ENCODE data around the gene SOCS7. TPM values are rescaled to one million over a fixed set of nuclear protein-coding genes. Genes with fewer than 3 reads are reported as not detected.

Gene SOCS7
- total RNA-seq, 1 donor from 2014 or later, result 33.6 TPM

GRCh38 chr17:38322897-38323296, 28.7 kb upstream of the SOCS7 start:
- no peaks in the 10 kb centered on the region for H3K9me3 Mint-ChIP-seq
- peaks cover 20% of the 10 kb centered on the region for H3K4me1 Mint-ChIP-seq
- no peak for DNase-seq (ENCODE audit: low spot score in 2 of 2, unreplicated experiment in 2 of 2)
- no peak overlapping the region for H3K4me3 Mint-ChIP-seq
- H3K27me3 Mint-ChIP-seq (ENCODE audit: low read depth), result no peaks in the 10 kb centered on the region
- no peak overlapping the region for H3K27ac Mint-ChIP-seq
- TF ChIP-seq CTCF (IDR thresholded peaks at IDR 0.05; ENCODE audit: unreplicated experiment), result no peak
- peaks cover 11% of the 10 kb centered on the region for H3K36me3 Mint-ChIP-seq

GRCh38 chr17:38324141-38324697, 27.4 kb upstream of the SOCS7 start:
- no peak for TF ChIP-seq CTCF (IDR thresholded peaks at IDR 0.05; ENCODE audit: unreplicated experiment)
- Mint-ChIP-seq H3K4me1 (peaks cover 20% of the 10 kb centered on the region), H3K9me3 (no peaks in the 10 kb centered on the region), H3K4me3 (no peak overlapping the region), H3K27ac (no peak overlapping the region), H3K27me3 (ENCODE audit: low read depth) (peaks cover 2% of the 10 kb centered on the region), H3K36me3 (peaks cover 8% of the 10 kb centered on the region)
- no peak for DNase-seq (ENCODE audit: low spot score in 2 of 2, unreplicated experiment in 2 of 2)

- Mint-ChIP-seq H3K4me1 (peaks cover 20% of the 10 kb centered on the region), H3K27me3 (ENCODE audit: low read depth) (peaks cover 2% of the 10 kb centered on the region), H3K36me3 (peaks cover 6% of the 10 kb centered on the region), H3K27ac (peak overlapping the region; percentile 66), H3K9me3 (no peaks in the 10 kb centered on the region), H3K4me3 (no peak overlapping the region)
- no peak for TF ChIP-seq CTCF (IDR thresholded peaks at IDR 0.05; ENCODE audit: unreplicated experiment)
- DNase-seq (ENCODE audit: low spot score in 2 of 2, unreplicated experiment in 2 of 2), result no peak
Measured at GRCh38 chr17:38324772-38325171, 26.9 kb upstream of the SOCS7 start.

- no peak for TF ChIP-seq CTCF (IDR thresholded peaks at IDR 0.05; ENCODE audit: unreplicated experiment)
- peaks cover 16% of the 10 kb centered on the region for H3K4me1 Mint-ChIP-seq
- H3K27ac Mint-ChIP-seq, result peak overlapping the region; percentile 71
- peaks cover 6% of the 10 kb centered on the region for H3K36me3 Mint-ChIP-seq
- no peak overlapping the region for H3K4me3 Mint-ChIP-seq
- no peaks in the 10 kb centered on the region for H3K9me3 Mint-ChIP-seq
- no peak for DNase-seq (ENCODE audit: low spot score in 2 of 2, unreplicated experiment in 2 of 2)
- H3K27me3 Mint-ChIP-seq (ENCODE audit: low read depth), result peaks cover 4% of the 10 kb centered on the region
Measured at GRCh38 chr17:38325221-38325851, 26.3 kb upstream of the SOCS7 start.

GRCh38 chr17:38326996-38327792, 24.4 kb upstream of the SOCS7 start:
- peaks cover 4% of the 10 kb centered on the region for H3K27me3 Mint-ChIP-seq (ENCODE audit: low read depth)
- no peak for TF ChIP-seq CTCF (IDR thresholded peaks at IDR 0.05; ENCODE audit: unreplicated experiment)
- H3K4me3 Mint-ChIP-seq, result no peak overlapping the region
- no peak for DNase-seq (ENCODE audit: low spot score in 2 of 2, unreplicated experiment in 2 of 2)
- H3K27ac Mint-ChIP-seq, result peak overlapping the region; percentile 7
- H3K4me1 Mint-ChIP-seq, result peaks cover 10% of the 10 kb centered on the region
- H3K36me3 Mint-ChIP-seq, result peaks cover 4% of the 10 kb centered on the region
- H3K9me3 Mint-ChIP-seq, result no peaks in the 10 kb centered on the region
